Activated CD4-positive, alpha-beta T cell treated with anti-CD3 and anti-CD28 coated beads for 1 hour (primary cell): ENCODE results near the gene PRR33.

Experiments used
- DNase-seq: peaks from one replicate; pipeline ENCODE4 v3.0.0-alpha.2; 2020

PRR33 gene

GRCh38 chr11:1861435-1862411 is 30.0 kb downstream of the PRR33 start:
- DNase-seq = no peak

GRCh38 chr11:1860108-1860507 is 31.6 kb downstream of the PRR33 start:
- DNase-seq = no peak

GRCh38 chr11:1859004-1859403 is 32.7 kb downstream of the PRR33 start:
- no peak for DNase-seq

- DNase-seq = no peak
These were observed 33.1 kb downstream of the PRR33 start for GRCh38 chr11:1858576-1858975.

GRCh38 chr11:1858154-1858553 is 33.5 kb downstream of the PRR33 start:
- DNase-seq = no peak

- no peak for DNase-seq
These were observed 34.6 kb downstream of the PRR33 start for GRCh38 chr11:1857064-1857463.

GRCh38 chr11:1856306-1857005 is 35.2 kb downstream of the PRR33 start:
- no peak for DNase-seq

- no peak for DNase-seq
These were observed 35.8 kb downstream of the PRR33 start for GRCh38 chr11:1855886-1856265.

GRCh38 chr11:1854949-1855885 is 36.5 kb downstream of the PRR33 start:
- no peak for DNase-seq

GRCh38 chr11:1854132-1854948 is 37.4 kb downstream of the PRR33 start:
- no peak for DNase-seq

GRCh38 chr11:1853376-1854131 is 38.1 kb downstream of the PRR33 start:
- DNase-seq = no peak

GRCh38 chr11:1852877-1853276 is 38.8 kb downstream of the PRR33 start, which contains the start of gene LSP1:
Gene LSP1 (plus strand): TSS chr11:1853084. CDS start chr11:1853145, 61 bp downstream.
- DNase-seq = peak; percentile 60

- no peak for DNase-seq
These were observed 39.3 kb downstream of the PRR33 start for GRCh38 chr11:1852271-1852876.

GRCh38 chr11:1851468-1852180 is 40.1 kb downstream of the PRR33 start:
- DNase-seq = no peak

GRCh38 chr11:1848640-1849430 is 42.9 kb downstream of the PRR33 start:
- DNase-seq = no peak

- no peak for DNase-seq
These were observed 43.6 kb downstream of the PRR33 start for GRCh38 chr11:1847926-1848639.

GRCh38 chr11:1847006-1847735 is 44.5 kb downstream of the PRR33 start:
- no peak for DNase-seq

GRCh38 chr11:1846453-1846932 is 45.2 kb downstream of the PRR33 start:
- DNase-seq = no peak
